GM12891 (cell line): ENCODE results near the gene HCN1.

Source experiments
- PAX5 ChIP-seq: IDR thresholded peaks from 2 replicates; pipeline ENCODE4 v1.6.1; 2011; ENCODE audit warnings: low read length, moderate library complexity, mild to moderate bottlenecking; ENCODE audit not compliant: insufficient read depth, severe bottlenecking
- POLR2A ChIP-seq: IDR thresholded peaks from 2 replicates; pipeline ENCODE4 v1.6.1; 2011; ENCODE audit warnings: low read depth, low read length, control low read depth
- SPI1 ChIP-seq: IDR thresholded peaks from 2 replicates; pipeline ENCODE4 v1.6.1; 2011; ENCODE audit warnings: low read depth, low read length, control low read depth
- TAF1 ChIP-seq: IDR thresholded peaks from 2 replicates; pipeline ENCODE4 v1.6.1; 2011; ENCODE audit warnings: low read depth, low read length, control low read depth

- no peak for TF ChIP-seq POLR2A
- TF ChIP-seq PAX5, result no peak
- no peak for TF ChIP-seq SPI1
- TF ChIP-seq TAF1, result no peak
Observed at GRCh38 chr5:45684118-45684517, 12.1 kb downstream of the HCN1 start.
